Activated T-helper 1 cell treated with anti-CD3 and anti-CD28 coated beads, Interleukin-12 subunit alpha, Interleukin-12 subunit beta, Interleukin-2, Interleukin-4 antibody, amounts not matched to agents 30 ng/mL and 10 ng/mL and 1 ng/mL, durations not matched to agents 14 hours and 24 hours and 36 hours (primary cell): ENCODE data around the gene SCRN2. TPM values are rescaled to one million over a fixed set of nuclear protein-coding genes. Genes with fewer than 3 reads are reported as not detected.

Source experiments
- DNase-seq: peaks from one replicate; pipeline ENCODE4 v3.0.0; 2021; ENCODE audit warnings: low spot score
- H3K27ac Mint-ChIP-seq: one replicate; pipeline ENCODE4 v1.8.0; 2021; ENCODE audit warnings: mild to moderate bottlenecking, mixed read lengths
- H3K27me3 Mint-ChIP-seq: one replicate; pipeline ENCODE4 v1.8.0; 2022; ENCODE audit warnings: mild to moderate bottlenecking, moderate library complexity, mixed read lengths; ENCODE audit not compliant: insufficient read depth
- H3K36me3 Mint-ChIP-seq: one replicate; pipeline ENCODE4 v1.8.0; 2021; ENCODE audit warnings: low read depth, mixed read lengths
- H3K4me1 Mint-ChIP-seq: one replicate; pipeline ENCODE4 v1.8.0; 2021; ENCODE audit warnings: low read depth, mixed read lengths
- H3K4me3 Mint-ChIP-seq: one replicate; pipeline ENCODE4 v1.8.0; 2021; ENCODE audit warnings: mild to moderate bottlenecking, moderate library complexity, mixed read lengths
- H3K9me3 Mint-ChIP-seq: one replicate; pipeline ENCODE4 v1.8.0; 2021; ENCODE audit warnings: mixed read lengths
- intact Hi-C: fragments of 100-400 bp; cut with micrococcal nuclease; formaldehyde crosslinking; loops from one replicate; pipeline ENCODE4 v1.15.1; 2024
- total RNA-seq: library from RNA; stranded (reverse); gene quantifications from 2 replicates; pipeline ENCODE4 v1.2.3, GENCODE V29; 2022

SCRN2 gene
- total RNA-seq, 1 donor from 2014 or later: 26.3 TPM

DNA sequence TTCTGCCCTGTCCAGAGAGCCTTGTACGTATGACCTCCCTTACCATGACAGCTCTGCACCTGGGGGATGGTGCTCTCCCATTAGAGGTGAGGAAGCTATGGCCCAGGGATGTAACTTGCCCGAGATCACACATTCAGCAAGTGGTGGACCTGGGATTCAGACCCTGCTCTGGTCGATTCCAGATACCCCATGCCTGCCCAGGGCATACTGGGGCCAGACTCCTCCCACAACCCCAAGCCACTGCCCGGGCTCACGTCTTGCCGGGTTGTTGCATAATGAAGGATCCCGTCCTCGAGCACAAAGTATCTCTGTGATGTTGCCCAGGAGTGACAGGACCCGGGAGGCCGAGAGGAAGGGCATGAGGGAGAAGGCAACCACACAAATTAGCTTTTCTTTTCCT is 21.6 kb downstream of the SCRN2 start:
- Mint-ChIP-seq H3K27ac (no peak overlapping the region), H3K4me1 (peaks cover 25% of the 10 kb centered on the region), H3K27me3 (no peaks in the 10 kb centered on the region), H3K9me3 (no peaks in the 10 kb centered on the region), H3K4me3 (peak overlapping the region; percentile 22), H3K36me3 (peaks cover 26% of the 10 kb centered on the region)
- intact Hi-C loops: no loop called here
- DNase-seq: no peak

DNA sequence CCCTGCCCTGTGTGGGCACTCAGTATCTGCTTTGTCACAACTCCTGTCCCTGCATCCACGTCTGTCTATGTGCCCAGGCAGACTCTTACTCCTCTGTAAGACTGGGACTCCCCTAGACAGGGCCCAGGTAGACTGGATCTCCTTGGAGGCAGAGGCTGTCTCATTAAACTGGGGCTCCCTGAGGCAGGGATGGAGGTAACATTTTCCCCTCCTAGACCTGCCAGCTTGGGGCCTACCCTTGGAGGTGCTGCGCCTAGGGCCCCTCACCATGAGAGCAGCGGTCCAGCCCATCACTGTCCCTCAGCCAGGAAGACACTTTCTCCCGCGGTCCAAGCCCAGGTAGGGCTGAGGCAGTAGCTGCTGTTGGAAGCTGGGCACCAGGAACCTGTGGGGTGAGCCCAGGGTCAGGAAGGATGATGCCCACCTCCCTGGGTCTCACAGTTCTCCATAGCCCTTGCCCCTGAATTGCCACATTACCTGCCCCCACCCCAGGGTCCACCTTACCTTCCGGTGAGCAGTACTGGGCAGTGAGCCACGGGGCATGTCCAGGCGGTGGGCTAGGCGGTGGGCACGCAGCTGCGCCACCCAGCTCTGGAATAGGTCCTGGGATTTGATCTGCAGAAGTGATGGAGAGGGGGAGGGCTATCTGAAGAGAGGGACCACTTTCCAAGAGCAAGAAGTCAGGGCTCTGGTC is 22.9 kb downstream of the SCRN2 start:
- Mint-ChIP-seq H3K9me3 (no peaks in the 10 kb centered on the region), H3K4me3 (no peak overlapping the region), H3K27me3 (no peaks in the 10 kb centered on the region), H3K4me1 (peaks cover 25% of the 10 kb centered on the region), H3K36me3 (peaks cover 20% of the 10 kb centered on the region), H3K27ac (no peak overlapping the region)
- intact Hi-C loops: no loop called here
- no peak for DNase-seq

DNA sequence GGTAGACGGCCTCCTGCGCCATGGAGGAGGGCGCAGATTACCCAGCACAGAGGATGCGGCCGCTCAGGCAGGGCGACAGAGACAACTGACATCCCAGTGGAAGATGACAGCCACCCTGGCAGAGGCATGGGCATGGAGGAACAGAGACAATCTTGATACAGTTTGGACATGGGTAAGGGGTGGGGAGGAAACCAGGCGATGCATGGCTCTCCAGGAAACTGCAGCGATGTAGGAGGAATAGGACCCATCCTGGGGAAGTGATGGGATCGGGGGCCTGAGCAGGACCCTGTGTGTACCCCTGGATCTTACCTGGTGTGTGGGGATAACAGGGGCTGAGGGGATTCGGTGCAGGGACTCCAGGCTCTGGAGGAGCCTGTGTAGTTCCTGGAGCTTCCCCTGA is 24.1 kb downstream of the SCRN2 start:
- H3K9me3 Mint-ChIP-seq: no peaks in the 10 kb centered on the region
- DNase-seq: no peak
- H3K36me3 Mint-ChIP-seq: peaks cover 25% of the 10 kb centered on the region
- intact Hi-C loops: no loop called here
- no peak overlapping the region for H3K27ac Mint-ChIP-seq
- H3K4me1 Mint-ChIP-seq: peaks cover 18% of the 10 kb centered on the region
- no peaks in the 10 kb centered on the region for H3K27me3 Mint-ChIP-seq
- H3K4me3 Mint-ChIP-seq: no peak overlapping the region

DNA sequence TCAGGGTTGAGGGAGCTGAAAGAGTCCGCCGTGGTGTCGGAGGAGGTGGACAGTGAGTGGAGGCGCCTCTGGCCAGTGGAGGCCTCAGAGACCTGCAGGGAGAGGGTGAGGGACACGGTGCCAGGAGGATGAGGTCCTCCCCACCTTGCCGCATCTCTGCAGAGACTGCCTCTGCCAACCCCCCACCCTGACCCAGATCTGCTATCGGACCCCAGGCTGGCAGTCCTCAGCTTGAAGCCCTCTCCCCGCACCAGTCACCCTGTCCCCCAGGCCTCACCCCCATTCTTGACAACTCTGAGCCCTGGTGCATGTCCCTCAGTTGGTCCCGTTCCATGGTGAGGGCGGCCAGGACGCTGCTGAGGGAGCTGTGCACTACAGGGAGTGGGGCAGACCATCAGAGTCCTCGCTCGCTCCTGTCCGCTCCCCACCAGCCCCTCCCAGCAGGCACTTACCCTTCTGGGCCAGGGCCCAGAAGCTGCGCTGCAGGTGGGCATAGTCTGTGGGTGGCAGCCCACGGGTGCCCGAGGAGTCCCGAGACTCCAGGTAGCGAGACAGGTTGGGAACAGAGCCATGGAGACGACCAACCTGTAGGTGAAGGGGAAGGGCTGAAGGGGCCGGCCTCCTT is 24.9 kb downstream of the SCRN2 start:
- H3K27me3 Mint-ChIP-seq: no peaks in the 10 kb centered on the region
- DNase-seq: no peak
- H3K4me3 Mint-ChIP-seq: no peak overlapping the region
- H3K9me3 Mint-ChIP-seq: no peaks in the 10 kb centered on the region
- peaks cover 13% of the 10 kb centered on the region for H3K4me1 Mint-ChIP-seq
- intact Hi-C loops: no loop called here
- H3K36me3 Mint-ChIP-seq: peaks cover 25% of the 10 kb centered on the region
- H3K27ac Mint-ChIP-seq: no peak overlapping the region

DNA sequence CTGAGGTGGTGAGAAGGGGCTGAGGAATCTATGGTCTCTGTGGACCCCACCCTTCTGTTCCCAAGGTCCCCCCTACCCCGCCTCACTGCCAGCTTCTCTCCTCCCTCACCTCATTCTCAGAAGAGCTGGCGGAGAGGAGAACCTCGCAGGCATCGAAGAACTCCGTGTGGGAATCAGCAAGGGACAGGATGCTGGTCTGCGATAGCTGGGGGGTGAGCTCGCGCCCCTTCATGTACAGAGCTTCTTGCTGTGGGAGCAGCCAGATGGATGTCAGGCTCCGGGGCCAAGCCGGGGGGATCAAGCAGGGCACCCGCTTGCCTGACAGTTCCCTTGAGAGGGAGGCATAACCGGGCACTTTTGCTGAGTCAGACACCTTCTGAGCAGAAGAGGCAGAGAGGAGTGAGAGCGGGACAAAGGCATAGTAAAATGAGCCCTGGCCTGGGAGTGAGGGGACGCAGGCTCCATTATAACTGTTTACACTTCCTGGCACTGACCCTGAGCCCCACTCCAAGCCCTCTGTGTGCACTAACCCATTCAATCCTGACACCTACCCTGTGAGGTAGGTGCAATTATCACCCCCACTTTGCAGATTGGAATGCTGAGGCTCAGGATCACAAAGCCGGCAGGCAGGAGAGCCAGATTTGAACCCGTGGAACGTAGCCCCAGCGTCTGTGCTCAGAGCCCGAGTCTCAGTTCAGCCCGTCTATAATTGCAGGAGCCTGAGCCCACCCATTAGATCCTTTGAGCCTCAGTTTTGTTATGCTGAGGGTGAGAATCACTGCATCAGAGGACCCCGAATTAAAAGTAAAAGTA is 25.8 kb downstream of the SCRN2 start:
- Mint-ChIP-seq H3K36me3 (peaks cover 27% of the 10 kb centered on the region), H3K4me1 (peaks cover 13% of the 10 kb centered on the region), H3K27ac (no peak overlapping the region), H3K4me3 (no peak overlapping the region), H3K9me3 (no peaks in the 10 kb centered on the region), H3K27me3 (no peaks in the 10 kb centered on the region)
- intact Hi-C loops: no loop called here
- no peak for DNase-seq

DNA sequence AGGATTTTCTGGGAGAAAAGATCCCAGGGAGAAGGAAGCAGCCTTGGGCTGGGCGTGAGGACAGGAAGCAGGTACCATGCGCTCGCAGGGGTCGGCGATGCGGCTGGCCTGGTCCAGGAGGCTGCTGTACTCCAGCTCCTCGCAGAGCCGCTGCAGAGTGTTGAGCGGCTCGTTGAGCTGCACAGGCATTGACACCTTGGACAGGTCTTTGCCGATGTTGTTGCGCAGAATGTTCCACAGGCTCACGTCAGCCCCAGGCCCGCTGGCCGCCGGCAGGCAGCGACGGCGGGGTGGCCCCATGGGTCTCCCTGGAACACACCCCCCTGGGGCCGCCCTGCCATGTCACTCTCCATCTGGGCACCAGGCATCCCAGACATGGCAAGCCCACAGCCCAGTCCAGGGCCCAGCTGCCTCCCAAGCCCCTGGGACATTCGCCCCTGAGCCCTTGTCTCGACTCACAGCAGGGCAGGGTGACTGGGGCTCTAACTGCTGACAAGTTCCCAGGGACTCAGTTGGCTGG is 27.5 kb downstream of the SCRN2 start:
- no peak overlapping the region for H3K27ac Mint-ChIP-seq
- no peak overlapping the region for H3K4me3 Mint-ChIP-seq
- peaks cover 17% of the 10 kb centered on the region for H3K4me1 Mint-ChIP-seq
- H3K9me3 Mint-ChIP-seq: no peaks in the 10 kb centered on the region
- peaks cover 28% of the 10 kb centered on the region for H3K36me3 Mint-ChIP-seq
- intact Hi-C loops: no loop called here
- H3K27me3 Mint-ChIP-seq: no peaks in the 10 kb centered on the region
- DNase-seq: no peak

DNA sequence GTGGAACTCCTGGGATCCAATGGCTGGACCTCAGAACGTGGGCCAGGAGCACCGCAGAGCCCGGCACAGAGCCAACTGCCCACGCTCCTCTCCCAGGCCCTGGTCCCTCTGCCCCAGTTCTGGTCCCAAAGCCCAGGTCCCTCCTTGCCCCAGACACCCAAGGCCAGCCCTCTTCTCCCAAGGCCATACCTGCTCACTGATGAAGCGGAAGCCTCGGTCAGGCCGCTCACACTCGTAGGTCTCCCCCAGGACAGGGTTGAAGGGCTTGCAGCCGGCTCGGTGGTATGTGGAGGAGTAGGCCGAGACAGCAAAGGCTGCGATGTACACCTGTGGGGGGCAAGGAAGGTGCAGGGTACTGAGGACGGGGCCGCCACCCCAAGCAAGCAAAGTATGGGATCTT is 28.0 kb downstream of the SCRN2 start:
- Mint-ChIP-seq H3K36me3 (peaks cover 32% of the 10 kb centered on the region), H3K27me3 (no peaks in the 10 kb centered on the region), H3K27ac (no peak overlapping the region), H3K4me3 (no peak overlapping the region), H3K4me1 (peaks cover 17% of the 10 kb centered on the region), H3K9me3 (no peaks in the 10 kb centered on the region)
- intact Hi-C loops: no loop called here
- no peak for DNase-seq

DNA sequence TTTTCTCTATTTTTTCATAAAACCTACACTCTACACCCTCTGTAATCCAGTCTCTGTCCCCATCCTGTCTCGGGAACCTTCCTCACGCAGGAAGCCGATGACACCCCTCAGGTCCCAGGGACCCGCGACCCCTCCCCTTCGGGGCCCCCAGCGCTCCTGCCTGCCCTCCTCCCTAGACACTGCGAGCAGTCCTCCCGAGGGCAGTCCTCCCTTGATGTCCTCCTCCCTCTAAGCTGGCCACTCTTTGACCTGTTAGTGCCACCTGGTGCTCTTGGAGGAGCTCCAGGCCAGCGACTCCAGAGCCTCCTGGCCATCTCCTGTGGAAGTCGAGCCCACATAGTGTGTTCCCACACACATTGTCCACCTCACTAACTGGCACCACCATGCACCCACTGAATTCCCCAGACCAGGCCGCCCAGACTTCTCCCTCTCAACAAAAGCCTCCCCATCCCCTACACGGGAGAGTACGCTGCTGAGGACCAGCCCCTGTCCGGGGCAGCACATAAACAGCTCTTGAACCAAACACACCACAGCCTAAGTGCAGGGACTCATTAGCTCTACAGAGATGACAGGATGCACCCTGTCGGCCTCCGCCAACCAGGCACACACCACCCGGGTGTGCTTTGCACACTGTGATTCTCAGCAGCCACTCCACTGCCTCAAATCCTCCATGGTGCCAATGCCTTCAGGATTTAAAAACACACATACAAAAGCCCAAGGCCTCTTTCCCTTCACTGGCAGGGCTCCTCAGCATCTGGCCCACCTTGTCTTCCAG is 28.7 kb downstream of the SCRN2 start:
- peaks cover 17% of the 10 kb centered on the region for H3K4me1 Mint-ChIP-seq
- no peaks in the 10 kb centered on the region for H3K9me3 Mint-ChIP-seq
- intact Hi-C loops: no loop called here
- no peak overlapping the region for H3K4me3 Mint-ChIP-seq
- no peaks in the 10 kb centered on the region for H3K27me3 Mint-ChIP-seq
- H3K27ac Mint-ChIP-seq: no peak overlapping the region
- peaks cover 29% of the 10 kb centered on the region for H3K36me3 Mint-ChIP-seq
- DNase-seq: no peak

DNA sequence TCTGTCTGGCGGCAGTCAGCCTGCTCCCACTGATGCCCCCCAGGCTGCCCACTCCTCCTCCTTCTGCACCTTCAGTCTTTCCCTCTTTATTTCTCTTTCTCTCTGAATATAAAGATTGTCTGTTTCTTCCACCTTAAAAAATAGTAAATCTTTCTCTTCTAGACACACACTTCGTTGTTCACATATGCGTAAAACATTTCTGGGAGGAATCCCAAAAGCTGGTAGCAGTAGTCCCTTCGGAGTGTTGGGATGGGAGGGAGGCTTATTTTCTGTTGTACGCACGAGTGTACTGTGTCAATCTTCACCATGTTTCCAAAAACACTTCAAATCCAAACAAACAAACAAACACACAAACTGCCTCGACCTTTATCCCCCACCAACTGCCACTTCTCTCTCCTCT is 29.4 kb downstream of the SCRN2 start:
- DNase-seq: no peak
- Mint-ChIP-seq H3K4me1 (peaks cover 17% of the 10 kb centered on the region), H3K4me3 (no peak overlapping the region), H3K27me3 (no peaks in the 10 kb centered on the region), H3K9me3 (no peaks in the 10 kb centered on the region), H3K36me3 (peaks cover 32% of the 10 kb centered on the region), H3K27ac (peak overlapping the region; percentile 1)
- intact Hi-C loops: no loop called here

DNA sequence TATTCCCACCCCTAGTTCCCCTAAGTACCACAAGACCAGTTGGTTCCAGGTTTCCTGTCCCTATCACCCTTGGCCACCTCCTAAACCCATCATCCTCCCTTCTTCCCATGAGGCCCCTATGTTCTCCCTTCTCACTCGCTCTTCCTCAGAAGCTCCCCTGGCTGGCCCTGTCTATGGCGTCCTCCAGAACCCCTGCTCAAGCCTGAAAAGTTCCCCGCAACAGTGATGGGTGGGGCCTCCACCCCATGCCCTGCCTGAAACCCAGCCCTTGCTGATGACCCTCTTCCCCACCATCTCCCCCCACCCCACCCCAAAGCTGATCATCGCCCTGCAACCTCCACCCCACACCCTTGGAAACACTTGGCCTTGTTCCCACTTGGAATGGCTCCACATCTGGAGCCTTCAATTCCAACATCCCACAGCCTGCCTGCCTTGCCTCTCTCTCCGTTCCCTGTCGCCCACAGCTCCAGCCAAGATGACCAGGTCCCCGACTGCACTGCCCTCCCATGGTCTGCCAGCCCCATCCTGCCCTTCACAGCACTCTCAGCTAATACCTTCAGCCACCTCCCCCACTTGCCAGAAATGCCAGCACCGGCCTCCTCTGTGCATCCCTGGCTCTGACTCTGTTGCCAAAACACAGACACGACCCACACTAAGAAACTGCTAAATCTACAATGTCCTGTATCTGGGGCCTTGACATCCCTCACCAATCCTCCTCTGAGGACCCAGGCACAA is 30.0 kb downstream of the SCRN2 start:
- no peak for DNase-seq
- intact Hi-C loops: no loop called here
- Mint-ChIP-seq H3K36me3 (peaks cover 29% of the 10 kb centered on the region), H3K27ac (peak overlapping the region; percentile 1), H3K9me3 (no peaks in the 10 kb centered on the region), H3K4me3 (no peak overlapping the region), H3K4me1 (peaks cover 17% of the 10 kb centered on the region), H3K27me3 (no peaks in the 10 kb centered on the region)

DNA sequence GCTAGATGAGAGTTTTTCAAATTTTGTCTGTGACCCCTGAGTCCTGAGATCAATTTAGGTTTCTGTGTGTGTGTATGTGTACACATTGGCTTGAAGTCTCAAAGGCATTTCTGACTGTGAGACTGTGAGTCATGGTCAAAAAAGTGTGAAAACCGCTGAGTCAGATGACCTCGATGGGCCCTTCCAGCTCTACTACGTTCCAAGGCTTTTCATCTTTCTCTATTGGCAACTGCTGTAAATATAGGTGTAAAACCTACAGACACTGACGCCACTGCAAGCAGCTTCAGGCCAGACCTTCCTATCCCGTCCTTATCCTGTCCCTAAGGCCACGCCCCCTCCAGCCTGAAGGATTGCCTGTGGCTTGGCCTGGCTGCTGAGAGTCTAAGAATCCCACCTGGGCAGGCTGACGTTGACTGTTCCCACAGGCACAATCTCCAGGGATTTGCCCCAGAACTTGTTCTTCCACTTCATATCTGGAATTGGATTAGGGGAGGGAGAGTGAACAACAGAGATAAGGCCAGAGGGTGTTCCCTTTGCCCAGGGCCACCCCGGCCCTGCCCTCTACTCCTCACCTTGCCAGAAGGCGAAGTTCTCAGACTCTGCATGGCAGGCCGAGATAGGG is 30.8 kb downstream of the SCRN2 start:
- H3K9me3 Mint-ChIP-seq: no peaks in the 10 kb centered on the region
- intact Hi-C loops: no loop called here
- no peak for DNase-seq
- peaks cover 29% of the 10 kb centered on the region for H3K36me3 Mint-ChIP-seq
- no peak overlapping the region for H3K4me3 Mint-ChIP-seq
- H3K4me1 Mint-ChIP-seq: peaks cover 17% of the 10 kb centered on the region
- peak overlapping the region; percentile 62 for H3K27ac Mint-ChIP-seq
- H3K27me3 Mint-ChIP-seq: no peaks in the 10 kb centered on the region
